ENCODE results near the gene SNX3.

The SNX3 gene

GRCh38 chr6:108170332-108171290, 90.2 kb downstream of the SNX3 start:
- DNase-seq (ENCODE audit: low read depth), result no peak

- no peak for DNase-seq (ENCODE audit: low read depth)
These were observed 91.1 kb downstream of the SNX3 start for GRCh38 chr6:108169464-108170331.

GRCh38 chr6:108168501-108169463, 92.1 kb downstream of the SNX3 start:
- no peak for DNase-seq (ENCODE audit: low read depth)

- DNase-seq (ENCODE audit: low read depth), result no peak
These were observed 92.8 kb downstream of the SNX3 start for GRCh38 chr6:108168090-108168463.

GRCh38 chr6:108167449-108168089, 93.3 kb downstream of the SNX3 start:
- no peak for DNase-seq (ENCODE audit: low read depth)

GRCh38 chr6:108166664-108167448, 94.0 kb downstream of the SNX3 start:
- DNase-seq (ENCODE audit: low read depth), result no peak

- no peak for DNase-seq (ENCODE audit: low read depth)
These were observed 94.9 kb downstream of the SNX3 start, which contains the start of gene NR2E1 for GRCh38 chr6:108165714-108166663. TSS of gene NR2E1 (plus strand) at chr6:108166022. CDS start at chr6:108166766, 744 bp downstream.

- DNase-seq (ENCODE audit: low read depth), result no peak
These were observed 95.8 kb downstream of the SNX3 start for GRCh38 chr6:108164815-108165706.

GRCh38 chr6:108164543-108164814, 96.4 kb downstream of the SNX3 start:
- no peak for DNase-seq (ENCODE audit: low read depth)

- no peak for DNase-seq (ENCODE audit: low read depth)
These were observed 96.9 kb downstream of the SNX3 start for GRCh38 chr6:108163644-108164542.

GRCh38 chr6:108163267-108163643, 97.6 kb downstream of the SNX3 start:
- DNase-seq (ENCODE audit: low read depth), result no peak

- no peak for DNase-seq (ENCODE audit: low read depth)
These were observed 99.0 kb downstream of the SNX3 start for GRCh38 chr6:108161724-108162282.

Measured in fibroblast of the conjunctiva (primary cell).